HG03108 (cell line): ENCODE measurements around the gene ASIC2.

Experiments
- ATAC-seq: cut with Tn5 transposase; IDR thresholded peaks from one replicate; pipeline ENCODE4 v1.9.1; 2021; ENCODE audit warnings: moderate library complexity; ENCODE audit not compliant: unreplicated experiment

ASIC2 gene

DNA sequence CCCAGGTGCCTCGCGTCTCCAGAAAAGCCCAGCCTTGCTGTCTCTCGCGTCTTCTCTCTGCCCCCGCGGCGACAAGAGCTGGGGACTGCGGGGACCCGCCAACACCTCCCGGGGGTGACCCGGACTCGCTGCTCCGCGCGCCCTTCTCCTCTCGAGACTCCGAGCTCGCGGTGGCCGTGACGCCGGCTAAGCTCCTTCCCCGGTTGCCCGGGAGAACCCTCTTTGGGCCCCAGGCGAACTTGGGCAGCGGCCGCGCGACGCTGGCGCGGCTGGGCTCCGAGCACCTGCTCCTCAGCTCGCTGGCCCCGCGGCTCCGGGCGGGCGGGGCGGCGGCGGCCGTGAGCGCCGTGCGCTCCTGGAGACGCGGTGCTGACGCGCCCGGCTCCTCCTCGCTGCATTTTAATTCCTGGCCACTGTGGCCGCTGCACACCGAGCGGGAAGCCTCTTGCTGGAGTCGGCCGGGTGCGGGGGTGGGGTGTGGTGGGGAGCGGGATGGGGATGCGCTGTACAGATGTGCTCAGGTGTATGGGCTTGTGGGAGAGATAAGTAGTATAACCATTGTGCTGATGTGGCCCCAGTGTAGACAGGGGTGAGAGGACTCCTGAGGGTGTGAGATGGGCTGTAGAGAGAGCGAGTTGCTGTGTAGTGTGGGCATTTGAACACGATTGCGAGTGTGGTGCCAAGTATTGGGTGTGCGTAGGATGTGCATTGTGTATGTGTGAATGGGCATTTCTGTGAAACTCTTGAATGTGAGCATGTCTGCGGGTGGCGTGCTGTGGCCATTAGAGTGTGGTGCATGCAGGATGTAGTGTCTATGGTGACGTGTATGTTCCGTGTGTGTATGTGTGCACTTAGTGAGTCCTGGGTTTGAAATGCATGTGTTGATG is at the start of gene ASIC2:
ASIC2 (minus strand) TSS at position 315 of the 887 bp plus-strand sequence.
- no peak for ATAC-seq

DNA sequence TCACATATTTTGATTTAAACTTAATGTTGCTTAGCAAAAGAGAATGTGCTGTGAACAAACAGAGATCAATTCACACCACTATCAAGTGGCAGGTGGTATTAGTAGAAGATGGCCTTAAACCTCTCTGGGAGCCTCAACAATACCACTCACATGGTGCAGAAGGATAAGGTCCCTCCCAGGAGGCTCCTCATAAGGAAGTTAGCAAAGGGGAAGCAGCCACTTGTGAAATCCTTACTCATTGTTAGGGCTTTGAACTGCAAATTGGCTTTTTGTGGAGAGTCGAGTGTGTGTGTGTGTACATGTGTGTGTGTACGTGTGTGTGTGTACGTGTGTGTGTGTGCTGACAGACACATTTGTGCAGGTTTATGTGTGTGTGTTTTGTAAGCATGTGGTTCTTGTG is 48.9 kb upstream of the ASIC2 start:
- no peak for ATAC-seq

DNA sequence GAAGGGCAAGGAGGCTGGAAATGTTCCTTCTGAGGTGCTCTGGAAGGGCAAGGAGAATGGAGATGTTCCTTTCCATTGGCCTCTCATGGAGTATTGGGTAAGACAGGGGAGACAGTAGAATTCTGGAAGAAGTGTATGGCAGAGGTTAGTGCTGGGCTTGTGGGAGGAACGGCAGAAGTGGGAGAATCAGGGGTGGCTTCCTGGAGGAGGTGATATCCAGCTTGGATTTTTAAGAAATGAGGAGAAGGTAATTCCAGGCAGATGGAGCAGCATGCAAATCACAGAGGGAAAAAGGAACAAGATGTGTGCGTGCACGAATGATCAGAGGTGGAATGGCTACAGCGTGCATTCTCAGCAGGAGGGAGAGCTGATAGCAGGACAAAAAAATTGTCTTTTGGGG is 45.1 kb upstream of the ASIC2 start:
- no peak for ATAC-seq

DNA sequence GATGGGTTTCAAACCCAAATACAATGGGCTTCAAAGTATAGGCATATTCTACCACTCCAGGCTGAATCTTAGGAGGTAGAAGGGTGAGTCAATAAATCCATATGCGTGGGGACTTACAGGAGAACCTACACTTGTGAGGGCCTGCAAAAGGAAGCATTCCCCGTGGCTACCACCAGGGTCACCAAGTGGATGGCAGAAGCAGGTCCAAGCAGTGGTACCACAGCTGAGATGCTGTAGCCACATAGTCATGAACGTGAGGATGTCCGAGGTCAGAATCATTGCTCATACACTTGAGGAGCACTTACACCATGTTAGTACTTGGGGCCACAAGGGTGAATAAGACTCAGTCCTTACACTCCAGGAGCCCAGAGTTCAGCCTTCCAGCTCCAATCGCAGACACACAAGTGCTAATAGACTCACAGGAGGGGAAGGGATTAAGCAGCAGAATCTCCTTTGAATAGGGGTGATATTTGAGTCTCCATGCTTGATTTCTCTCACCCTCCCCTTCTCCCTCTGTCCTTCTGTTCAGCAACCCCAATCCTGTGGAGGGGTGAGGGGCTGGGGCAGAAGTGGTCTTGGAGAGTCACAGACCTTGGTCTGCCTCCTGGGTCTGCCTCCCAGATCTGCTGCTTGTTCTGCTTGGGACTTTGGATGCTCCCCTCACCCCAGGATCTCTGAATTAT is 42.5 kb upstream of the ASIC2 start:
- ATAC-seq = no peak

DNA sequence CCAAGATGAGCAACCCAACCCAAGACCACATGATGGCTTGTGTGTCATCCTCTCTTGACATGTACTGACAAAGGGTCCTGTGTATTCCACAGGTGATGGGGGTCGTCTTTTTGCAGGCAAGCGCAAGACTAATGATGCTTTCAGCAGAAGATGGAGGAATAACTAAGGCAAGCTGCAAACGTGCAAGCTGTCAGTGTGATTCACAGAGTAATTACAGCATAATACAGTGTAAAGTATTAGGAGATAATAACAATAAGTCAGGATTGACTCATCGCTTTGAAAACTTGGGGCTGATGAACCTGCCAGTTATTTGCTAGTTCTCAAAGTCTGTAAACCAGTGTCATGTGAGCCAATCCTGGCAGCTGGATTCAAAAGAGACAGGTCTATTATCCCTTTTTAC is 41.6 kb upstream of the ASIC2 start:
- no peak for ATAC-seq

DNA sequence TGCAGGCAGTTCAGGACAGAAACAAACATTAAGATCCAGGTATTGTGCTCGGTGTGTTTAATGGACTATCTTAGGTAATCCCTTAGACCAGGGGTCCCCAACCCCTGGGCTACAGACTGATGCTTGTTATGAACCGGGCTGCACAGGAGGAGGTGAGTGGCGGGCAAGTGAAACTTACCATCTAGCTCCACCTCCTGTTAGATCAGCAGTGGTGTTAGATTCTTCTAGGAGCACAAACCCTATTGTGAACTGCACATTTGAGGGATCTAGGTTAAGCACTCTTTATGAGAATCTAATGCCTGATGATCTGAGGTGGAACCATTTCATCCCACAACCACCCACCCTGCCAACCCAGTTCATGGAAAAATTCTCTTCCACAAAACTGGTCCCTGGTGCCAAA is 37.8 kb upstream of the ASIC2 start:
- ATAC-seq = no peak

DNA sequence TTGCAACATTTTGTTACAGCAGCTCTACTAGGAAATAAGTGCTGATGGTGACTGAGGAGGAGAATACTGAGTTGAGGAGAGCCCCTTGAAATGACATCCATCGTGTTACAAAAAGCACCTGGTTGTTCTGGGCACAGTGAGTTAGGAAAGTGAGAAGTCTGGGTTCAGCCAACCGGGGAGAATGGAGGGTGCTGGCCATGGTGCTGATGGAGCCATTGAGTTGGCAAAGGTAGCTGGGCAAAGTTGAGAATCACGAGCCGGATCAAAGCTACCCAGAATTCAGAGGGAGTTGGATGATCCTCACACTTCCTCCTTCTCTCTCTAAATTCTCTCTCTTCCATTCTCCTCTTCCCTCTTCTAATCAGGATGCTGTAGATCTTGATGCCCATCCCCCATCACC is 35.0 kb upstream of the ASIC2 start:
- no peak for ATAC-seq

DNA sequence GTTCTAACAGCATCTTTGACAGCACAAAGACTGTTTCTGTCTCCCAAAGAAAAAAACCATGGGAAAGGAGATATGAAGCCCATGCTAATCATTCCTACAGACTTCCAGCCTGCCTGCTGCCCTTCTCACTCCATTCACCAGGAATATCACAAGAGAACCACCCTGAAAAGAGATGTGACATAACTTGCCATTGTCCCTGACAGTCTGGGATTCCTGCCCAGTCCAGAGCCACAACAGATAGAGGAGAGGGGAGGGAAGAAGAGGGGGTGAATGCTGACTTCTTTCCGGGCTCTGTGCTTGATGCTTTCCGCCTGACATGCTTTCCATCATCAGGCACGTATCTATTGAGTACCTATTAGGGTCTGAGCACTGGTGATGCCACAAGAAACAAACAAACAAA is 31.6 kb upstream of the ASIC2 start:
- no peak for ATAC-seq

DNA sequence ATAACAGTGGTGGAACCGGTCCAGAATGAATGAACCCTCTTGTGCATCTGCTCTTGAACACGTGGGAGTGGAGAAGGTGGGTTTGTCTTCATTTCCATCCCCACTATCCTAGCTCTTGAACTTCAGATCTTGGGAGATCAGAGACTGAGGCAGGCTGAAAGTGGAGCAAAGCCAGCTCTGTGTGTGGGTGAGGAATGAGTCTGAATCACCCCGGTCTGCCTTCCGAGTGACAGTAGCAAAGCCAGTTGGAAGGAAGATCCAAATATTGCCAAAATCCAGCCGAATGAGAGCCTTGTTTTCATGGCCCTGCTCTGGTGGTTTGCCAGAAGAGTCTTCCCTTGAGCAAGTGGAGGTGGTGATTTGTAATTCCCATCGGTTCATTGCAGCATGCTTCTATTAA is 29.0 kb upstream of the ASIC2 start:
- ATAC-seq = no peak

DNA sequence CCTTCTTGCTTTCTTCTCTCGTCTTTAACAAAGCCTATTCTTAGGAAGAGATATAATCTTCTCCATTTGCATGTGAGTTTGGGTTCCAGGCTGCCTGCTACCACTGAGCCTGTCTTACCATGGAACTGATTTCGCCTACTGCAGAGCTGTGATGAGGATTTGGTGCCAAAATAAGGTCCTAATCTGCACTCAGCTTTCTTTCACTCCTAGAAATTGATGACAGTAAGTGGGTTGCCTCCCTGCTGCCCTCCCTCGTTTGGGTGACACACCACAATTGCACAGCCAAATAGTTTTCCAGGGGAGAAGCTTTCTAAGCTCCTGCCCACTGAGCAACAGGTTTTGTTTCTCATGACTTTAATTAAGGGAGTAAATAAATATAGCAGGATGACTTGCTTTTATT is 25.1 kb upstream of the ASIC2 start:
- ATAC-seq = no peak

DNA sequence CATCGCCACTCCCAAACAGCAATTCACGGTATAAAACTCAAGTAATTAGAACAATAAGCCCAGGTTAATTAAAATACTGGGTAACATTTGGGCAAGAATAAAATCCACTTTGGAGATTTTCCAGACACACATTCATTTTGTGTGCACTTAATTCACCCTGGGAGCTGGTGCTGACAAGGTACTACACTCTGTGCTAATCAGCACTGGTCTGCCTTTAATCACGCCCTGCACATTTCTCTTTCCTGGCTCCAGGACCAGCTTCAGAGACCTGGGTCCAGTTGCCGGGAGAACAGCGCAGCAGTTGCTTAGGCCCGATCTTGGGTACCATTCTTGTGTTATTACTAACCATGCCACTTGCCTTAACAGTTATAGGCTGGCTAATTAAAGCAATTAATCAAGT is 23.7 kb upstream of the ASIC2 start:
- ATAC-seq = no peak

DNA sequence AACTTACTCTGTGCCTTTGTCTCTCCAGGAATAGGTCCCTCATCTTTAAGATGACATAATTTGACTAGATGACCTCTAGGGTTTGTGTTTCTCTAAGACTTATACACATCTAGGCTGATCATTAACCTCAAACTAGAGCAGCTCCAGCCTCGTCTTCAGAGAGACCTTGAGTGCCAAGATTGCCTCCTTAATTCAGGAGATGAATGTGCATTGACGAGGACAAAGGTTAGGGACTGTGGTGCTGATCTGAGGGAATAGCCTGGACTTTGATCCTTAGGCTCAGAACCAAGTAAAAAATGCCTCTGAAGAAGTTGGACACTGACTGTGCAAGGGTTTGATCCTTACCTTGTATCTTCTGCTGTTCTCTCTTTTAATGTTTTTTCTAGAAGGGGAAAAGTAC is 17.2 kb upstream of the ASIC2 start:
- ATAC-seq = no peak

DNA sequence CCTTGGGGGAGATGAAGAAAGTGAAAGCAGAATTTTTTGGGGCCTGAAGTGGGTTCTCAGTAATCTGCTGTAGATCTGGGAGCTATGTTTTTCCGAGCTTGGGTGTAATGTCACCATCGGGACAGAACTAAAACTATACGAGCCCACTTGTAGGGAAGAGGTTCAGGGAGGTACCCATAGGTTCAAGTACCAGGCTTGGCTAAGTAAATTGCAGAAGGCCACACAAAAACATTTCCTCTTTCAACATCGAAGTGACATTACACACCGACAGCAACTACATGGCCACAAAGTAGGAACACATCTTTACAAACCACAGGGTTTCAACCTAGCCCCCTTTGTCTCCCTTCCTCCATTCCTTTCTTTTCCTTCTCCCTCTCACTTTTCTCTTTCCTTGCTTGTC is 10.2 kb upstream of the ASIC2 start:
- no peak for ATAC-seq

DNA sequence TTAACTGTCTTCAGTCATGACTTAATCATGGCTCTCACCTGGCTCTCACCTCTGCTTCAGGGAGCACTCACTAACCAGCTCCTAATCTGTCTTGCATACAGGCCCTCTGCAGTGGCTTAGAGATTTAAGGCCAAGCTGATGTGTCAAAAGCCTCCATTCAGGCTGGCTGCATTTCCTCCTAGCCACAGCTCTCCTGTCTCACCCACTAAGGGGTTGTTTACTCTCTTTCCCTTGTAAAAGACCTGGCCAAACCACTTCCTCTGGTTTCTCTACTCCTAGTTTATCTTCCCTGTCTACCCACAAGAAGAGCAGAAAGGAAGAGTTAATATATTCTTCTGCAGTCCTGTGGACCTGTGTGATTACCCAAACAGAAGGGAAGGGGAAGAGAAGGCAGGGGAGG is 9.3 kb upstream of the ASIC2 start:
- no peak for ATAC-seq

DNA sequence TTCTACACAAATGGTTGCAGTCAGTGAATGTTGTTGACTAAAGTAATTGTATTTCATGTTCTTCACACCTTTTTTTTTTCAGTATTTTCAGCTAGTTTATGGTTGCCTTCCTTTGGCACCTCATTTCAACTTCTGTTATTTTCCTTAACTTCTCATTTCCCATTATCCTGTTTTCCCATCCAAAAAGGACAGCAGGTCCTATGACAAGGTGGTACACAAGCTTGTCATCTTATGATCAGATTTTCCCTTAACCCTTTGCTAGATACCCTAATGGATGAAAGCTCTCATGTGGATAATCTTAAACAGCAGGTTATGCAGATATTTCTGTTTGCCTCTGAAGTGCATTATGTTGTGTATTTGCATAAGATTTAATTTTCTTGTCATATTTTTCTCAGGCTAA is 7.1 kb upstream of the ASIC2 start:
- ATAC-seq = no peak

DNA sequence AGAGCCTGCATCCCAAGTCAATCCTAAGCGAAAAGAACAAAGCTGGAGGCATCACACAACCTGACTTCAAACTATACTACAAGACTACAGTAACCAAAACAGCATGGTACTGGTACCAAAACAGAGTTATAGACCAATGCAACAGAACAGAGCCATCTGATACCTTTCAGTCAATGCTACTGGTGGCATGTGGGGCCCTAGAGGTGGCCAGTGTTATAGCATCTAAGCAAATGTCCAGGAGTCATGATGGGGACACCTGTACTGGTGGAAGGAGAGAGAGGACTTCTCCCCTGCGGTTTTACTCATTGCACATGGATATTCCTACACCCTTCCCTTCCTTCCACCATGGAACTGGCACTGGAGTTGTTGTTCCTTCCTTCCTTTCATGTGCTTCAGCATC is 6.0 kb upstream of the ASIC2 start:
- no peak for ATAC-seq

DNA sequence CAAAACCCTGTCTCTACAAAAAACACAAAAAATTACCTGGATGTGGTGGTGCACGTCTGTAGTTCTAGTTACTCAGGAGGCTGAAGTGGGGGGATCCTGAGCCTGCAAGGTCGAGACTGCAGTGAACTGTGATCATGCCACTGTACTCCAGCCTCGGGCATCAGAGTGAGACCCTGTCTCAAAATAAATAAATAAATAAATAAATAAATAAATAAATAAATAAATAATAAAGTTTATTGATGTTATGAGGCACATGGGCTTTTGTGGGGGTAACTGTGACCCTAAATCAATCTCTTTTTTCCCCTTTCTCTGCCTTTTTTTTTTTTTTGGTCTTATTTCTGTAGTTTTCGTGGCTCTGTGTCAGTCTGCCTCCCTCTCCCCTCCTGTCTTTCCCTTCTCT is 4.5 kb upstream of the ASIC2 start:
- ATAC-seq = no peak

DNA sequence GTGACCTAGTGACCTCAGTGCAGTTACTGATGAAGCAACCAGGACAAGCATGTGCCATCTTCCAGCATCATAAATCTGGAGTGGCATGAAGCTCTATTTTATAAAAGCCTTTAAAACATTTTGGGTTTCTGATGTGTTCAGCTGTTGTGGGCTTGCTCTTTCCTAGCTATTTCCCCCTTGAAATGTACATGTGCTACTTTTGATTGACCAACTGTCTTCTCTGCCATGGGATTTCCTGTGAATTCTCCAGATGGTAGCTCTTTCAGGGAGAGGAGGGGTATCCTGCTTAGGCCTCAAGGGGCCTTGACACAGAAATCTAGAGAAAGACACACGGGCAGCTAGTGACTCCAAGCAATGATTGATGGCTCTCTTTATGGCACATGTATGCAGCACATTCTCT is 1.9 kb upstream of the ASIC2 start:
- ATAC-seq = no peak

DNA sequence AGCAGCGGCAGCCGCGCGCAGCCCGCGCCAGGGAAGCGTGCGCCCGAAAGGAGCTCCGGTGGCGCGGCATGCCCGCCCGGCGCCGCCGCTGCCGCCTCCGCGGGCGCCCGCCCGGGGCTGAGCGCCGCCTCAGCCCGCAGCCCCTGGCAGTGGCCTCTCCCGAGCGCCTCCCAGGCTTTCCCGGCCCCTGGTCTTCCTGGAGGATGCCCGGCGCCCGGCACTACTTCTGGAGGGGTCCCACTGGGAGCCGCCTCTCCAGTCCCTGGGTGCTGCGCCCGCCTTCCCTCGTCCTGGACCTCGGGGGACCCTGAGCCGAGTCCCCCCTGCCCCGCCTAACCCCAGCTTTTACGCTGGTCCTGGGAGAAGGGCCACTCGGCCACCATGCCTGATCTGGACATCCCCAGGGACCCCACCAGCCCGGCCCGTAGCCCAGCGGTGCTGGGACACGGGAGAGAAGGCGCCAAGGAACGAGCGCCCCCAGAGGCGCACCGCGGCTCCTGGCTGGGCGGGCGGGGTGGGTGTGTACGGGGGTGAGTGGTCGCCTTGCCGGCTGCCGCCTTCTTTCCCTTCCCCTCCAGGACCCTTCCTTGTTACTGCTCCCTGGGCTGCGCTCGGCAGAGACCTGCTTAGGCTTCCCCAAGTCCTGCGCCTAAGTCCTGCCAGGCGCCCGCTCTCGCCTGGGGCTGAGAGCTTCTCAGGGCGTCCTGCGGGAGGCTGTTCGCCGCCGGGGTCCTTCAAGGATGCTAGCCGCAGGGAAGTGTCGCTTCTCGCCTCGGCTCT is 704 bp downstream of the ASIC2 start:
- no peak for ATAC-seq

DNA sequence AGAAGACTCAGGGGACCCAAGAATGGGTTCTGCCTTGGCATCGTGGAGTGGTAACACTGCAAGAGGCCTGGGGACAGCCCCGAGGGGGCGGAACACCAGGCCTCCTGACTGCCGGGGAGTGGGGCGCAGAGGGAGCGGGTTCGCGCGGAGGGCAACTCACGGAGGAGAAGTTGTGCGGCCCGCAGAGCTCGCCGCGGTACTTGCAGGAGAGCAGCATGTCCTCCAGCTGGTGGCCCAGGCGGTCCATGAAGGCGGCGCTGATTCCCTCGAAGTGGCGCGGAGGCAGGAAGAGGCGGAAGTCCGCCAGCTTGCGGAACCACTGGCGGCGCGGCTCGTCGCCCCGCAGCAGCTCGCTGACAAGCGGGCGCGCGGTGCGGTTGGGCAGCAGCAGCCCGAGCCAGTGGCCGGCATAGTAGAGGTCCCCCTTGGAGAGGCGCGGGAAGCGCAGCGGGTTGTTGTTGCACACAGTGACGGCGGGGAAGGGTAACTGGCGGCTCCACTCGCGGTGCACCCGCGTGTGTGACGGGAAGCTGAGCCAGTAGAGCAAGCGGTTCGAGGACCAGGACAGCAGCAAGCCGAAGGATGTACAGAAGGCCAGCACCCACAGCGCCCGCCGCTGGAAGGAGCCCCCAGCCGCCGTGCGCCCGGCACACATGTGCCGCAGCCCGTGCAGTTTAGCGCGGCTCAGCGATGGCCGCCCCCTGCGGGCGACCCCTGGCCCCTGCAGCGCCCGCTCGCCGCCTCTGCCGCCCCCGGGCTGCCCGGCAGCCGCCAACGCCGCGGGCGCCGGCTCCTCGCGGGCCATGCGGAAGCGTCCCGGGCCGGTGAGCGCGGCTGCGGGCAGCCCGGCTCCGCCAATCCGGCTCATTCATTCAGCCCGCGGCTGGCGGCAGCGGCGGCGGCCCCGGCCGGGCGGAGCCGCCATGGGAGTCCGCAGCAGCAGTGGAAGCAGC is 1.6 kb downstream of the ASIC2 start:
- ATAC-seq = no peak

DNA sequence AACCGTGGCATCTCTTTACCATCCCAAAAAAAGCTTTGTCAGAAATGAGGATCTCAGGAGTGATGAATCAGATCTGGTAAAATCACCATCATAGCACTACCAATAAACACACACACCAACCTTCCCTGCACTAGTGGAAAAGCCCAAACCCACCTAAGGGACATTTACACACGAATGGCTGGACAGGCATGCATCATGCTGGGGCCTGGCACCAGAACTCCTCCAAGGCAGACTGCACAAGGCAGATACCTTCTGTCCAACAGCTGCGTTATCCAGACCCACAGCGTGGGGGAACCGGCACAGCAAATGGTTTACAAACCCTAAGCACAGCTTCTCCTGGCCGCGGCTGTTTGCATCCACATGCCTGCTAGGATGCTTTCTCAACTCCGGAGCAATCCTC is 2.8 kb downstream of the ASIC2 start:
- no peak for ATAC-seq
